ENCODE results near the gene ASXL2. TPM values are rescaled to one million over a fixed set of nuclear protein-coding genes. Genes with fewer than 3 reads are reported as not detected.

The ASXL2 gene
- total and polyA plus RNA-seq, 2 donors from 2014 or later, result 2.6 to 41.0 TPM

- FAIRE-seq, result no peak
- no peak for DNase-seq
- TF ChIP-seq CTCF (IDR thresholded peaks at IDR 0.05; ENCODE audit: borderline replicate concordance, extremely low read depth, insufficient read depth), result no peak
- no peak overlapping the region for H3K9ac ChIP-seq (ENCODE audit: low read length in 3 of 3)
- H3K27ac ChIP-seq (ENCODE audit: low read depth in 2 of 2, low read length in 2 of 2), result no peak overlapping the region
- intact Hi-C loops (cut with DNase I), result no loop called here
- no peaks in the 10 kb centered on the region for H3K4me1 ChIP-seq (ENCODE audit: control insufficient read depth in 2 of 3, insufficient read depth in 2 of 3, low read depth in 1 of 3, low read length in 3 of 3)
- H3K9me3 ChIP-seq (ENCODE audit: control insufficient read depth in 2 of 3, insufficient read depth in 1 of 3, low read length in 3 of 3), result no peaks in the 10 kb centered on the region
- no peak overlapping the region for H3K4me3 ChIP-seq (ENCODE audit: low read length in 3 of 3)
- H3K36me3 ChIP-seq (ENCODE audit: control insufficient read depth in 2 of 3, insufficient read depth in 3 of 3, low read length in 3 of 3), result peaks cover 3 to 17% (median 3%) of the 10 kb centered on the region in 3 donors
- H3K27me3 ChIP-seq (ENCODE audit: control insufficient read depth, insufficient read depth, low read length), result no peaks in the 10 kb centered on the region
Measured at GRCh38 chr2:25806941-25807340, 71.3 kb downstream of the ASXL2 start.

- no peak overlapping the region for H3K4me3 ChIP-seq (ENCODE audit: low read length in 3 of 3)
- no peak for TF ChIP-seq CTCF (IDR thresholded peaks at IDR 0.05; ENCODE audit: borderline replicate concordance, extremely low read depth, insufficient read depth)
- H3K27ac ChIP-seq (ENCODE audit: low read depth in 2 of 2, low read length in 2 of 2), result no peak overlapping the region
- no peak overlapping the region for H3K9ac ChIP-seq (ENCODE audit: low read length in 3 of 3)
- no peaks in the 10 kb centered on the region for H3K9me3 ChIP-seq (ENCODE audit: control insufficient read depth in 2 of 3, insufficient read depth in 1 of 3, low read length in 3 of 3)
- intact Hi-C loops (cut with DNase I), result no loop called here
- H3K4me1 ChIP-seq (ENCODE audit: control insufficient read depth in 2 of 3, insufficient read depth in 2 of 3, low read depth in 1 of 3, low read length in 3 of 3), result no peaks in the 10 kb centered on the region
- DNase-seq, result no peak
- no peaks in the 10 kb centered on the region for H3K27me3 ChIP-seq (ENCODE audit: control insufficient read depth, insufficient read depth, low read length)
- no peak for FAIRE-seq
- H3K36me3 ChIP-seq (ENCODE audit: control insufficient read depth in 2 of 3, insufficient read depth in 3 of 3, low read length in 3 of 3), result peaks cover 3 to 17% (median 3%) of the 10 kb centered on the region in 3 donors
Measured at GRCh38 chr2:25805987-25806386, 72.3 kb downstream of the ASXL2 start.

- no peak overlapping the region for H3K27ac ChIP-seq (ENCODE audit: low read depth in 2 of 2, low read length in 2 of 2)
- H3K4me3 ChIP-seq (ENCODE audit: low read length in 3 of 3), result no peak overlapping the region
- H3K9me3 ChIP-seq (ENCODE audit: control insufficient read depth in 2 of 3, insufficient read depth in 1 of 3, low read length in 3 of 3), result no peaks in the 10 kb centered on the region
- no peaks in the 10 kb centered on the region for H3K27me3 ChIP-seq (ENCODE audit: control insufficient read depth, insufficient read depth, low read length)
- intact Hi-C loops (cut with DNase I), result no loop called here
- TF ChIP-seq CTCF (IDR thresholded peaks at IDR 0.05; ENCODE audit: borderline replicate concordance, extremely low read depth, insufficient read depth), result no peak
- H3K9ac ChIP-seq (ENCODE audit: low read length in 3 of 3), result no peak overlapping the region
- FAIRE-seq (no peak), DNase-seq (no peak)
- H3K36me3 ChIP-seq (ENCODE audit: control insufficient read depth in 2 of 3, insufficient read depth in 3 of 3, low read length in 3 of 3), result peaks cover 3 to 18% (median 3%) of the 10 kb centered on the region in 3 donors
- no peaks in the 10 kb centered on the region for H3K4me1 ChIP-seq (ENCODE audit: control insufficient read depth in 2 of 3, insufficient read depth in 2 of 3, low read depth in 1 of 3, low read length in 3 of 3)
Measured at GRCh38 chr2:25804338-25804737, 73.9 kb downstream of the ASXL2 start.

GRCh38 chr2:25799301-25799700, 79.0 kb downstream of the ASXL2 start:
- no peak overlapping the region for H3K9ac ChIP-seq (ENCODE audit: low read length in 3 of 3)
- no peaks in the 10 kb centered on the region for H3K4me1 ChIP-seq (ENCODE audit: control insufficient read depth in 2 of 3, insufficient read depth in 2 of 3, low read depth in 1 of 3, low read length in 3 of 3)
- FAIRE-seq (no peak), DNase-seq (no peak)
- no peaks in the 10 kb centered on the region for H3K9me3 ChIP-seq (ENCODE audit: control insufficient read depth in 2 of 3, insufficient read depth in 1 of 3, low read length in 3 of 3)
- intact Hi-C loops (cut with DNase I), result no loop called here
- no peak for TF ChIP-seq CTCF (IDR thresholded peaks at IDR 0.05; ENCODE audit: borderline replicate concordance, extremely low read depth, insufficient read depth)
- H3K36me3 ChIP-seq (ENCODE audit: control insufficient read depth in 2 of 3, insufficient read depth in 3 of 3, low read length in 3 of 3), result peaks cover 3 to 17% (median 15%) of the 10 kb centered on the region in 3 donors
- no peak overlapping the region for H3K27ac ChIP-seq (ENCODE audit: low read depth in 2 of 2, low read length in 2 of 2)
- H3K4me3 ChIP-seq (ENCODE audit: low read length in 3 of 3), result no peak overlapping the region
- H3K27me3 ChIP-seq (ENCODE audit: control insufficient read depth, insufficient read depth, low read length), result no peaks in the 10 kb centered on the region

Measured in kidney (tissue), 14 donors.